Sigmoid colon (tissue), 7 donors: ENCODE results near the gene ACSS2. TPM values are rescaled to one million over a fixed set of nuclear protein-coding genes. Genes with fewer than 3 reads are reported as not detected.

Experiments used
- DNase-seq: peaks from one replicate; pipeline ENCODE4 v3.0.0-alpha.2; 2019
- H3K27ac ChIP-seq, 4 donors: fragments of 200-600 bp; sonication (generic); one replicate each; pipeline ENCODE4 v1.5.1; 2016 to 2019; ENCODE audit warnings: mild to moderate bottlenecking in 1 of 4
- H3K27me3 ChIP-seq, 3 donors: fragments of 200-600 bp; sonication (generic); one replicate each; pipeline ENCODE4 v1.5.1; 2019; ENCODE audit warnings: mild to moderate bottlenecking in 1 of 3
- H3K36me3 ChIP-seq, 4 donors: fragments of 200-600 bp; sonication (generic); one replicate each; pipeline ENCODE4 v1.5.1; 2016 to 2019
- H3K4me1 ChIP-seq, 4 donors: fragments of 200-600 bp; sonication (generic); one replicate each; pipeline ENCODE4 v1.5.1; 2017 to 2019
- H3K4me3 ChIP-seq, 4 donors: fragments of 200-600 bp; sonication (generic); one replicate each; pipeline ENCODE4 v1.5.1; 2017 to 2019; ENCODE audit warnings: mild to moderate bottlenecking in 2 of 4, moderate library complexity in 1 of 4
- H3K9me3 ChIP-seq, 4 donors: fragments of 200-600 bp in 3 of 4; sonication (generic) in 3 of 4; one replicate each; pipeline versions ENCODE4 v1.5.1 to v1.6.1; 2013 to 2019
- CTCF ChIP-seq, 4 experiments: fragments of 450-650 bp in 3 of 4; fragments of 200-600 bp in 1 of 4; IDR thresholded peaks; one replicate each; pipeline ENCODE4 v1.5.1; 2016 to 2019; ENCODE audit warnings: antibody characterized with exemption in 4 of 4, mild to moderate bottlenecking in 3 of 4, moderate library complexity in 2 of 4
- EP300 ChIP-seq, 4 donors: sonication (generic); formaldehyde crosslinking; IDR thresholded peaks; one replicate each; pipeline ENCODE4 v1.6.1; 2017; ENCODE audit warnings: antibody characterized with exemption in 4 of 4
- POLR2A ChIP-seq, 2 donors: fragments of 450-650 bp; IDR thresholded peaks; one replicate each; pipeline ENCODE4 v1.6.1; 2016; ENCODE audit warnings: antibody characterized with exemption in 2 of 2, mild to moderate bottlenecking in 2 of 2, moderate library complexity in 2 of 2
- POLR2AphosphoS5 ChIP-seq, 4 donors: sonication (generic); formaldehyde crosslinking; IDR thresholded peaks; one replicate each; pipeline ENCODE4 v1.6.1; 2017; ENCODE audit warnings: antibody characterized with exemption in 4 of 4
- WGBS, 2 donors: extraction: QIAGEN DNeasy Blood & Tissue Kit; methylation state at CpG; one replicate each; pipeline ENCODE4 v1.1.7; 2013; 5-methylcytosine and 5-hydroxymethylcytosine counted together
- intact Hi-C: fragments of 100-400 bp; cut with DNase I; formaldehyde crosslinking; loops from one replicate; pipeline ENCODE4 v1.15.1; 2023
- polyA plus RNA-seq, 3 donors: library from polyadenylated mRNA; stranded (reverse); fragments of 200-250 nt; gene quantifications; one replicate each; pipeline ENCODE4 v1.2.3, GENCODE V29; 2013
- total RNA-seq, 4 donors: library from RNA; depleted of rRNA; stranded (reverse); fragments of >200 nt; gene quantifications; one replicate each; pipeline ENCODE4 v1.1.0, GENCODE V29; 2016
- donor health status: healthy with polysubstance abuse.
- donor health status: Bipolar disorder and iron deficiency.
- donor health status: healthy.

The ACSS2 gene
- total and polyA plus RNA-seq, 7 donors: 29.7 to 232 (median 70.1) TPM

GRCh38 chr20:34976286-34976685, 99.9 kb downstream of the ACSS2 start:
- Histone ChIP-seq H3K27ac (no peak overlapping the region), H3K9me3 (no peaks in the 10 kb centered on the region), H3K4me3 (no peak overlapping the region), H3K4me1 (peaks cover 0 to 4% (median 0%) of the 10 kb centered on the region in 4 donors), H3K36me3 (no peaks in the 10 kb centered on the region), H3K27me3 (peaks cover 0 to 37% (median 21%) of the 10 kb centered on the region in 3 donors)
- WGBS, 2 donors: 86 to 90% methylated on average over 12 of the region's 12 CpGs
- intact Hi-C loops: no loop called here
- DNase-seq: no peak
- TF ChIP-seq CTCF (IDR thresholded peaks at IDR 0.05): no peak
- no peak for TF ChIP-seq POLR2A (IDR thresholded peaks at IDR 0.05)
- no peak for TF ChIP-seq EP300 (IDR thresholded peaks at IDR 0.05)
- no peak for TF ChIP-seq POLR2AphosphoS5 (IDR thresholded peaks at IDR 0.05)

Other genes with a start within 250 kb of the ACSS2 start
- 10 to 100 TPM in 3 of 4 donors, 1 to 10 TPM in 1; 6.9 to 13.8 (median 11.9) TPM for gene PIGU, start 199.5 kb upstream of the ACSS2 start, total RNA-seq
- gene PIGU, start 199.5 kb upstream of the ACSS2 start, polyA plus RNA-seq: 10 to 100 TPM in 1 of 3 donors, 1 to 10 TPM in 2; 6.6 to 26.8 (median 8.6) TPM
- gene TP53INP2, start 172.3 kb upstream of the ACSS2 start, total RNA-seq: 10 to 100 TPM; 11.5 to 30.4 (median 28.4) TPM
- 100 to 1,000 TPM in 1 of 3 donors, 10 to 100 TPM in 2; 38.8 to 252 (median 43.8) TPM for gene TP53INP2, start 172.3 kb upstream of the ACSS2 start, polyA plus RNA-seq
- gene NCOA6, start 51.0 kb upstream of the ACSS2 start, total RNA-seq: 10 to 100 TPM; 16.9 to 24.9 (median 20.4) TPM
- 10 to 100 TPM; 18.6 to 24.0 (median 21.8) TPM for gene NCOA6, start 51.0 kb upstream of the ACSS2 start, polyA plus RNA-seq
- 10 to 100 TPM in 3 of 4 donors, 1 to 10 TPM in 1; 9.6 to 23.8 (median 15.3) TPM for gene GGT7, start 3.8 kb upstream of the ACSS2 start, total RNA-seq
- 10 to 100 TPM in 1 of 3 donors, 1 to 10 TPM in 2; 1.8 to 12.4 (median 3.0) TPM for gene GGT7, start 3.8 kb upstream of the ACSS2 start, polyA plus RNA-seq
- gene GSS, start 79.2 kb downstream of the ACSS2 start, total RNA-seq: 10 to 100 TPM; 22.9 to 30.5 (median 25.5) TPM
- gene GSS, start 79.2 kb downstream of the ACSS2 start, polyA plus RNA-seq: 10 to 100 TPM; 63.7 to 80.7 (median 66.4) TPM
- gene MYH7B, start 79.3 kb downstream of the ACSS2 start, total RNA-seq: under 1 TPM; under 0.01 to 0.83 (median 0.60) TPM
- 1 to 10 TPM in 1 of 3 donors, under 1 TPM in 2; 0.60 to 1.6 (median 0.69) TPM for gene MYH7B, start 79.3 kb downstream of the ACSS2 start, polyA plus RNA-seq
- 10 to 100 TPM; 41.8 to 61.8 (median 48.6) TPM for gene TRPC4AP, start 216.2 kb downstream of the ACSS2 start, total RNA-seq
- 10 to 100 TPM; 24.0 to 45.3 (median 26.8) TPM for gene TRPC4AP, start 216.2 kb downstream of the ACSS2 start, polyA plus RNA-seq